ENCODE data around the gene TTLL5.

GRCh38 chr14:75614179-75614578 is 46.9 kb upstream of the TTLL5 start:
- TF ChIP-seq, protein P1, sequence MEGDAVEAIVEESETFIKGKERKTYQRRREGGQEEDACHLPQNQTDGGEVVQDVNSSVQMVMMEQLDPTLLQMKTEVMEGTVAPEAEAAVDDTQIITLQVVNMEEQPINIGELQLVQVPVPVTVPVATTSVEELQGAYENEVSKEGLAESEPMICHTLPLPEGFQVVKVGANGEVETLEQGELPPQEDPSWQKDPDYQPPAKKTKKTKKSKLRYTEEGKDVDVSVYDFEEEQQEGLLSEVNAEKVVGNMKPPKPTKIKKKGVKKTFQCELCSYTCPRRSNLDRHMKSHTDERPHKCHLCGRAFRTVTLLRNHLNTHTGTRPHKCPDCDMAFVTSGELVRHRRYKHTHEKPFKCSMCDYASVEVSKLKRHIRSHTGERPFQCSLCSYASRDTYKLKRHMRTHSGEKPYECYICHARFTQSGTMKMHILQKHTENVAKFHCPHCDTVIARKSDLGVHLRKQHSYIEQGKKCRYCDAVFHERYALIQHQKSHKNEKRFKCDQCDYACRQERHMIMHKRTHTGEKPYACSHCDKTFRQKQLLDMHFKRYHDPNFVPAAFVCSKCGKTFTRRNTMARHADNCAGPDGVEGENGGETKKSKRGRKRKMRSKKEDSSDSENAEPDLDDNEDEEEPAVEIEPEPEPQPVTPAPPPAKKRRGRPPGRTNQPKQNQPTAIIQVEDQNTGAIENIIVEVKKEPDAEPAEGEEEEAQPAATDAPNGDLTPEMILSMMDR (IDR thresholded peaks at IDR 0.05) = no peak
- TF ChIP-seq POLR2AphosphoS5 (IDR thresholded peaks at IDR 0.05) = no peak
